Loucy (cell line): ENCODE results near the gene ZNF41.
A peak's percentile ranks its signal among the peaks of the same experiment; 100 is the strongest.

Experiments used
- H2AFZ ChIP-seq: fragments of 200-600 bp; sonication (generic); 2 replicates; pipeline ENCODE4 v1.6.0; 2016; ENCODE audit warnings: antibody characterized with exemption, mild to moderate bottlenecking, low read length, moderate library complexity
- H3F3A ChIP-seq: fragments of 200-600 bp; 2 replicates; pipeline ENCODE4 v1.6.0; 2016; ENCODE audit warnings: antibody characterized with exemption, low read depth, mild to moderate bottlenecking
- H3K27me3 ChIP-seq: fragments of 200-600 bp; sonication (generic); 2 replicates; pipeline ENCODE4 v1.6.1; 2014; ENCODE audit warnings: low read length, mild to moderate bottlenecking; ENCODE audit not compliant: insufficient read depth, poor library complexity, severe bottlenecking
- H3K36me3 ChIP-seq: fragments of 200-600 bp; sonication (generic); 2 replicates; pipeline ENCODE4 v1.6.1; 2016; ENCODE audit warnings: low read length; ENCODE audit not compliant: insufficient read depth
- H3K4me1 ChIP-seq: fragments of 200-600 bp; sonication (generic); 2 replicates; pipeline ENCODE4 v1.5.1; 2014; ENCODE audit warnings: low read length, mild to moderate bottlenecking; ENCODE audit not compliant: insufficient read depth, poor library complexity, severe bottlenecking
- H3K4me2 ChIP-seq: fragments of 200-600 bp; sonication (generic); 2 replicates; pipeline ENCODE4 v1.6.0; 2014; ENCODE audit warnings: antibody characterized with exemption, low read length, low read depth, mild to moderate bottlenecking; ENCODE audit not compliant: poor library complexity, severe bottlenecking
- H3K4me3 ChIP-seq: fragments of 200-600 bp; sonication (generic); 2 replicates; pipeline ENCODE4 v1.5.1; 2014; ENCODE audit warnings: low read length, mild to moderate bottlenecking, mixed read lengths; ENCODE audit not compliant: poor library complexity, severe bottlenecking
- H3K79me2 ChIP-seq: fragments of 200-600 bp; sonication (generic); 2 replicates; pipeline ENCODE4 v1.6.1; 2014; ENCODE audit warnings: low read length; ENCODE audit not compliant: insufficient read depth
- H3K9ac ChIP-seq: fragments of 200-600 bp; sonication (generic); 2 replicates; pipeline ENCODE4 v1.6.0; 2014; ENCODE audit warnings: mild to moderate bottlenecking, low read depth, low read length, moderate library complexity; ENCODE audit not compliant: poor library complexity, severe bottlenecking
- H3K9me2 ChIP-seq: fragments of 200-600 bp; sonication (generic); replicated peaks from 2 replicates; pipeline ENCODE4 v1.6.1; 2016; ENCODE audit warnings: low read depth, low read length, mixed read lengths
- H3K9me3 ChIP-seq: fragments of 200-600 bp; sonication (generic); 2 replicates; pipeline ENCODE4 v1.6.1; 2014; ENCODE audit warnings: mild to moderate bottlenecking, antibody characterized with exemption, low read length, low read depth; ENCODE audit not compliant: insufficient read depth
- H4K20me1 ChIP-seq: fragments of 200-600 bp; sonication (generic); 2 replicates; pipeline ENCODE4 v1.6.0; 2014; ENCODE audit warnings: antibody characterized with exemption, low read length, mild to moderate bottlenecking; ENCODE audit not compliant: insufficient read depth, poor library complexity, severe bottlenecking
- EZH2phosphoT487 ChIP-seq: fragments of 200-600 bp; IDR thresholded peaks from 2 replicates; pipeline ENCODE4 v1.6.1; 2018; ENCODE audit warnings: antibody characterized with exemption, mild to moderate bottlenecking, moderate library complexity, borderline replicate concordance
- TF ChIP-seq, protein P1 (sequence below): fragments of 200-600 bp; sonication (generic); conservative IDR thresholded peaks from 2 replicates; pipeline ENCODE4 v1.5.1; 2014; ENCODE audit warnings: mild to moderate bottlenecking, antibody characterized with exemption, low read length

The ZNF41 gene

DNA sequence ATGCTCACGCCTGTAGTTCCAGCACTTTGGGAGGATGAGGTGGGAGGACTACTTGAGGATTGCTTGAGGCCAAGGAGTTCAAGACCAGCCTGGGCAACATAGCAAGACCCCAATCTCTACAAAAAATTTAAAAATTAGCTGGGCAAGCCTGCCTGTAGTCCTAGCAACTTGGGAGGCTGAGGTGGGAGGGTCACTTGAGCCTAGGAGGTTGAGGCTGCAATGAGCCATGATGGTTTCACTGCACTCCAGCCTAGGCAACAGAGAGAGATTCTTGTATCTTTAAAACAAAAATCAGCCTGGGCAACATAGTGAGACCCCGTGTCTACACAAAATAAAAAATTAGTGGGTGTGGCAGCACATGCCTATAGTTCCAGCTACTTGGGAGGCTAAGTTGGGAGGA is 1.9 kb downstream of the ZNF41 start:
- H3K79me2 ChIP-seq: peaks cover 44% of the 10 kb centered on the region
- H3K4me1 ChIP-seq: peaks cover 12% of the 10 kb centered on the region
- no peaks in the 10 kb centered on the region for H3K9me2 ChIP-seq
- no peak for TF ChIP-seq EZH2phosphoT487
- TF ChIP-seq, protein P1, sequence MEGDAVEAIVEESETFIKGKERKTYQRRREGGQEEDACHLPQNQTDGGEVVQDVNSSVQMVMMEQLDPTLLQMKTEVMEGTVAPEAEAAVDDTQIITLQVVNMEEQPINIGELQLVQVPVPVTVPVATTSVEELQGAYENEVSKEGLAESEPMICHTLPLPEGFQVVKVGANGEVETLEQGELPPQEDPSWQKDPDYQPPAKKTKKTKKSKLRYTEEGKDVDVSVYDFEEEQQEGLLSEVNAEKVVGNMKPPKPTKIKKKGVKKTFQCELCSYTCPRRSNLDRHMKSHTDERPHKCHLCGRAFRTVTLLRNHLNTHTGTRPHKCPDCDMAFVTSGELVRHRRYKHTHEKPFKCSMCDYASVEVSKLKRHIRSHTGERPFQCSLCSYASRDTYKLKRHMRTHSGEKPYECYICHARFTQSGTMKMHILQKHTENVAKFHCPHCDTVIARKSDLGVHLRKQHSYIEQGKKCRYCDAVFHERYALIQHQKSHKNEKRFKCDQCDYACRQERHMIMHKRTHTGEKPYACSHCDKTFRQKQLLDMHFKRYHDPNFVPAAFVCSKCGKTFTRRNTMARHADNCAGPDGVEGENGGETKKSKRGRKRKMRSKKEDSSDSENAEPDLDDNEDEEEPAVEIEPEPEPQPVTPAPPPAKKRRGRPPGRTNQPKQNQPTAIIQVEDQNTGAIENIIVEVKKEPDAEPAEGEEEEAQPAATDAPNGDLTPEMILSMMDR: no peak
- peak overlapping the region; percentile 25 for H3K4me3 ChIP-seq
- H3K9me3 ChIP-seq: no peaks in the 10 kb centered on the region
- no peak overlapping the region for H2AFZ ChIP-seq
- no peaks in the 10 kb centered on the region for H4K20me1 ChIP-seq
- H3K4me2 ChIP-seq: peak overlapping the region; percentile 97
- no peaks in the 10 kb centered on the region for H3K27me3 ChIP-seq
- no peak overlapping the region for H3K9ac ChIP-seq
- no peaks in the 10 kb centered on the region for H3K36me3 ChIP-seq
- H3F3A ChIP-seq: no peaks in the 10 kb centered on the region

DNA sequence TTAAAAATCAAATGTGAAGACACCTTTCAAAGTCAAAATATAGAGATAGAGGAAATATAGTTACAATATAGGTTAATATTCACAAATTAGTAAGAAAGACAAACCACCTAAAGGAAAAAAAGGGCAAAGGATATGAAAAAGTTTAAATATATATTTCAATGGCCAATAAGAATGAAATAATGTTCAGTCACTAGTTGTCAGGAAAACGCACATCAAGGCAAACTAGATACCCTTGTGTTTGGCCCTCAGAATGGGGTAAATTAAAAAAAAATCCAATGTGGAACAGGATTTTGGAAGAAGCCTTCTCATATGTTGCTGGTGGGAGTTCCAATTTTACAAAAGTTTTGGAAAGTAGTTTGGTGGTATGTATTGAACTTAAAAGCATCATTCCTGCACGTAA is 2.4 kb downstream of the ZNF41 start:
- peak overlapping the region; percentile 97 for H3K4me2 ChIP-seq
- H3K9me3 ChIP-seq: no peaks in the 10 kb centered on the region
- H2AFZ ChIP-seq: no peak overlapping the region
- H4K20me1 ChIP-seq: no peaks in the 10 kb centered on the region
- peaks cover 12% of the 10 kb centered on the region for H3K4me1 ChIP-seq
- peak overlapping the region; percentile 25 for H3K4me3 ChIP-seq
- H3F3A ChIP-seq: no peaks in the 10 kb centered on the region
- no peak overlapping the region for H3K9ac ChIP-seq
- H3K9me2 ChIP-seq: no peaks in the 10 kb centered on the region
- peaks cover 44% of the 10 kb centered on the region for H3K79me2 ChIP-seq
- TF ChIP-seq EZH2phosphoT487: no peak
- TF ChIP-seq, protein P1: no peak
- H3K27me3 ChIP-seq: no peaks in the 10 kb centered on the region
- no peaks in the 10 kb centered on the region for H3K36me3 ChIP-seq

DNA sequence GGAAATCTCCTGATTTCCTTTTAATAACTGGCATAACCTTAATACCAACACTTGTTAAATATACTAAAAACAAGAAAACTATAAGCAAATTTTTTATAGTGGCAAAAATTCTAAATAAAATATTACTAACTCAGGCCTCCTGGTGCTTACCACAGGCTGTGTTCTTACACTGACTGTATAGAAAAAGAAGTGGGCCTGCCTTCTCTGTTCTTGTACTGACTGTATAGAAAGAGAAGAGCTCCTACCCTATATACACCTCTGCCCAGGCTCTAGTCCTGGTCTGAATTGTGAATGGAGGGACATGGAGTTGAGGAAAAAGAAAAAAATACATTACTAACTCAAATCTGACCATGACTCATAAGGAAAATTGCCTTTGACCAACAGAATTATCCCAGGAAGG is 7.5 kb downstream of the ZNF41 start:
- no peaks in the 10 kb centered on the region for H3K27me3 ChIP-seq
- no peaks in the 10 kb centered on the region for H3K36me3 ChIP-seq
- H3K9ac ChIP-seq: no peak overlapping the region
- H3K9me3 ChIP-seq: no peaks in the 10 kb centered on the region
- H3K9me2 ChIP-seq: no peaks in the 10 kb centered on the region
- 0 out of 2 replicates have a peak, but pooled peaks cover 5% of the 10 kb centered on the region for H3K79me2 ChIP-seq
- no peak overlapping the region for H2AFZ ChIP-seq
- TF ChIP-seq, protein P1: no peak
- TF ChIP-seq EZH2phosphoT487: no peak
- no peaks in the 10 kb centered on the region for H4K20me1 ChIP-seq
- H3K4me2 ChIP-seq: no peak overlapping the region
- H3F3A ChIP-seq: no peaks in the 10 kb centered on the region
- no peak overlapping the region for H3K4me3 ChIP-seq
- H3K4me1 ChIP-seq: no peaks in the 10 kb centered on the region
